GM19397 (cell line): Measurements from ENCODE around the gene TMEM121B.
"Not testable (repeated sequence)": the region's sequence is repeated elsewhere in the genome, so short reads cannot be mapped to it uniquely, and the experiment has no call there.

Experiments
- ATAC-seq: cut with Tn5 transposase; IDR thresholded peaks from one replicate; pipeline ENCODE4 v1.9.1; 2021; ENCODE audit warnings: mild to moderate bottlenecking, moderate library complexity; ENCODE audit not compliant: unreplicated experiment

TMEM121B gene

GRCh38 chr22:17121233-17122195, at the start of gene TMEM121B:
TMEM121B (minus strand) TSS chr22:17121360; CDS start chr22:17121127, 233 bp downstream.
- ATAC-seq: no peak

- ATAC-seq: no peak
These were observed 46.3 kb upstream of the TMEM121B start for GRCh38 chr22:17167486-17167885.

GRCh38 chr22:17164392-17165024, 43.3 kb upstream of the TMEM121B start:
- ATAC-seq: no peak

DNA sequence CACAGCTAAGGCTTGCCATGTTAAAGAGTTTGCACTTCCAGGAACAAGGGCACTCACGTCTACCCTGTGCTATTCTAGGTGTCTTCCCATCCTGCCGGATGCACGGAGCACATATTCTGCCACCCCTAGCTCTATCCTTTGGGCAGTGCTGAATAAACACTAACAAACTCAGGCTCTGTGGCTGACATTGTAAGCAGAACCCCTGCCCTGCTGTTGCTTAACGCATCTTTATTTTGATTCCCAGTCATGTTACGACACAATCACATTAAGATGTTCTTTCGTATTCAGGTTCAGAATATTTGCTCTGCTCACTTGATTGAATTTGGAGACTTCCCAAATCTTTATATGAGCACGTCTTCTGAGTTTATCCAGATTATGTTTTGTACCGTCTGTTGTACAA, 41.6 kb upstream of the TMEM121B start:
- ATAC-seq: no peak

- ATAC-seq: no peak
These were observed 40.8 kb upstream of the TMEM121B start for GRCh38 chr22:17161991-17162390.

DNA sequence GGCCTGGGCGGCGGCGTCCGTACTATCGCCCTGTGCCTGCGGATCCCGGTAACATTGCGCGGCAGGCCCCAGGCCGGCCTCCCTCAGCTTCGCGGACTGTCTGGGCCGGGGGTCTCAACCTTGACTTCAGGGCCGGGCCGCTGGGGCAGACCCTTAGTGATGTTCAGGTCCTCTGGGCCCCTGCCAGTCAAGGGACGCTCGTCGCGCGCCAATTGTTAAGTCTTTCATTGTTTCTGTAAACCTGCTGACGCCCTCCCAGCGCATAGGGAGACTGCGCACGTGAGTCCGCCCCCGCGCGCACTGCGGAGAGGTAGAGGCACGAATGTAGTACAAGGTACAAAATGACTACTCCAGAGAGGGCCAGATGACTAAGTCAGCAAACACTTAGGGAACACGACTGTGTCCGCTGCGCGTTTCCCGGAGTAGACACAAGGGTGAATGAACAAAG, 38.4 kb upstream of the TMEM121B start:
- peak; percentile 33 for ATAC-seq

- peak; percentile 78 for ATAC-seq
These were observed 37.7 kb upstream of the TMEM121B start, which contains the start of gene HDHD5 for GRCh38 chr22:17158568-17159503. HDHD5 (minus strand) TSS chr22:17159277; CDS start chr22:17159251, 26 bp downstream.

DNA sequence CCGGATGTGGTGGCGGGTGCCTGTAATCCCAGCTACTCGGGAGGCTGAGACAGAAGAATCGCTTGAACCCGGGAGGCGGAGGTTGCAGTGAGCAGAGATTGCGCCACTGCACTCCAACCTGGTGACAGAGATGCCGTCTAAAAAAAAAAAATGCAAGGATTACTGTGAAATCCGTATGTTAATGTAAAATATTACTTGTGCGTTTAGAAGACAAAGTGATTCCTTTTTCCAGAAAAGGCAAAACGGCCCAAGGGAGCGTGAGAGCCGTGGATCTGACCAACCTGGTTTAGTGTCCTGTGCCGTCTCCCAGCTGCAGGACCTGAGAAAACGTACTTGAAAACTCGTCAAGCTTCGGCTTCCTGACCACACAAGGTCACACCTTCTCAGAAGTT, 37.0 kb upstream of the TMEM121B start:
- no peak for ATAC-seq

- ATAC-seq: no peak
These were observed 36.6 kb upstream of the TMEM121B start for GRCh38 chr22:17157714-17158113.

DNA sequence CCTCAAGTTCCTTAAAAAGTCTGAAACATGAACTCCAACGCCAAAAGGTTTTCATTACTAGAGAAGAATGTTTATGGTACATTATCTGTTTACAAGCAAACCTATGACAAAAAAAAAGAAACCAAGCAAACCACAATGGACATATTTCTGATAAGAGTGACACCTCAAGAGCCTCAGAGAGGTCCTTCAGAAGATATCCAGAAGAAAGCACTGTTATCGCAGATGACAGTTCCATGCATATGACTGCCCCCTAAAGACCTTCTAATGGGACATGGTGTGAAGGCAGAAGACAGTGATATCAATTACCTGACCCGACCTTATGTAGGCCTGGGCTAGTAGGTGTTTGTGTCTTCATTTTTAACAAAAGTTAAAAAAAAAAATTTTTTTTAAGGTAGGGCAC, 34.8 kb upstream of the TMEM121B start:
- ATAC-seq: no peak

DNA sequence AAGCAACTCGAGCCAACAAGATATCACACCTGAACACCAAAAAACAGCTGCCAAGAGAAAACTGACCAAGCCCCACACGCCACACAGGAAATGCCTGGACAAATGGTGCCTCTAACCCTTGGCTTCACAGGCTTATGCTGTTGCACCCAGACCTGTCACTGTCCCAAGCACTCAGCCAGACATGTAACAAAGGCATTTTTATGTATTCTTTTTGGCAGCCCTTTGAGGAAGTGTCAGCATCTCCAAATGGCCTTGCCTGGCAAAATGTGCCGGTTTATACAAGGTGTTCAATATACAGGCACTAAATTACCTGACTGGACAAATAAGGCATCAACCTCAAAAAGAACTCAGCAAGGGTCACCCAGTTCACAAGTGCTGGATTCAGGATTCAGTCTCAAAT, 31.8 kb upstream of the TMEM121B start:
- ATAC-seq: no peak

DNA sequence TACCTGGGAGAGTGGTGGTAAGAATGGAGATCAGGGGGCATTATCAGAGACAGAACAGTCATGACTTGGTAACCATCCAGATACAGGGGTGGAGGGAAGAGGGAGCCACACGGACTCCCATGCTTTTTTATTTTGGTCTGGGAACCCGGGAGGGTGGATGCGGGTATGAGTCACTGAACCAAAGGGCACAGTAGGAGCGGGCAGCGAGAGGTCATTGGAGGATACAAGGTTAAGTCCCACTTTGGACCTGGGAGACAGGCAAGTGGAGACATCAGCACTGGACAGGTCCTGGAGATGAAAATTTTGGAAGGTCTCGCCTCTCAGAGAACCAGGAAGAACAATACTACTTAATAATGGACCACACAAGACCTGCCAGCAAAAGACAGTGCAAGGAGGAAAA, 31.2 kb upstream of the TMEM121B start:
- ATAC-seq: no peak

- no peak for ATAC-seq
These were observed 28.1 kb upstream of the TMEM121B start for GRCh38 chr22:17149076-17149815.

DNA sequence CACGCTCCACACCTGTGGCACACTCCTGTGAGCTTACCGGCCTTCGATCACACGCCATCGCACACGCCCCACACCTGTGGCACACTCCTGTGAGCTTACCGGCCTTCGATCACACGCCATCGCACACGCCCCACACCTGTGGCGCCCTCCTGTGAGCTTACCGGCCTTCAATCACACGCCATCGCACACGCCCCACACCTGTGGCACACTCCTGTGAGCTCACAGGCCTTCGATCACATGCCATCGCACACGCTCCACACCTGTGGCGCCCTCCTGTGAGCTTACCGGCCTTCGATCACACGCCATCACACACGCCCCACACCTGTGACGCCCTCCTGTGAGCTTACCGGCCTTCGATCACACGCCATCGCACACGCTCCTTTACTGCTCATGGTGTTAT, 26.3 kb upstream of the TMEM121B start:
- not testable (repeated sequence) for ATAC-seq

- no peak for ATAC-seq
These were observed 24.0 kb upstream of the TMEM121B start for GRCh38 chr22:17145021-17145680.

- ATAC-seq: no peak
These were observed 22.7 kb upstream of the TMEM121B start for GRCh38 chr22:17143826-17144225.

DNA sequence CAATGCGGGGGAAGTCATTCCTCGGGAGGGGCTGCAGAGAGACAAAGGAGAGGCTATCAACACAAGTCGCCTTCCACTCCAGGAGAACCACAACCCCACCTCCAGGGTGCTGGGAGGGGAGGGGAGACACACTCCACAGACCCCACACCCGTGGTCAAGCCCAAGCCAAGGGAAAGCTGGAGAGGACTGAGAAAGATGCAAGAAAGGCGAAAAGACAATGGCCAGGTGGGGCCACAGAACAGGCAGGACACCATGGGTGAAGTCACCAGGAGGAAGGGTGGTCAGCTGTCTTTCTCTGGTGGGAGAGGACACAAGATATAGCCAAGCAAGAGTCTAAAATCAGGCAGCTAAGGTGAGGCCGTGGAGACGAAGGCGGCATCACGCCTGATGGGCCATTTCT, 21.9 kb upstream of the TMEM121B start:
- ATAC-seq: no peak

- no peak for ATAC-seq
These were observed 19.9 kb upstream of the TMEM121B start for GRCh38 chr22:17140826-17141766.
